Neural cell (in vitro differentiated cells): ENCODE measurements around the gene SIGLEC12. TPM values are rescaled to one million over a fixed set of nuclear protein-coding genes. Genes with fewer than 3 reads are reported as not detected.

Experiments
- H2AFZ ChIP-seq: fragments of 200-600, 300-800 bp; sonication (generic), shearing (Covaris generic); 2 replicates; pipeline ENCODE4 v1.6.0; 2014; ENCODE audit warnings: low read depth, mild to moderate bottlenecking, antibody characterized with exemption, low read length, moderate library complexity
- H3F3A ChIP-seq: fragments of 200-600 bp; shearing (Covaris generic); 2 replicates; pipeline ENCODE4 v1.6.1; 2016; ENCODE audit warnings: mild to moderate bottlenecking, moderate library complexity, mixed read lengths, antibody characterized with exemption, low read length; ENCODE audit not compliant: insufficient read depth, poor library complexity, severe bottlenecking
- H3K27ac ChIP-seq: fragments of 200-600, 300-800 bp; sonication (generic), shearing (Covaris generic); 2 replicates; pipeline ENCODE4 v1.5.1; 2014; ENCODE audit warnings: mild to moderate bottlenecking, low read length, moderate library complexity
- H3K27me3 ChIP-seq: fragments of 300-800, 200-600 bp; sonication (generic), shearing (Covaris generic); 2 replicates; pipeline ENCODE4 v1.6.0; 2014; ENCODE audit warnings: mild to moderate bottlenecking, low read depth, low read length, moderate library complexity; ENCODE audit not compliant: insufficient read depth
- H3K36me3 ChIP-seq: fragments of 300-800, 200-600 bp; sonication (generic), shearing (Covaris generic); 2 replicates; pipeline ENCODE4 v1.5.1; 2014; ENCODE audit warnings: mild to moderate bottlenecking, antibody characterized with exemption, low read length, moderate library complexity; ENCODE audit not compliant: insufficient read depth
- H3K4me2 ChIP-seq: fragments of 300-800, 200-600 bp; sonication (generic), shearing (Covaris generic); 2 replicates; pipeline ENCODE4 v1.6.0; 2014; ENCODE audit warnings: mild to moderate bottlenecking, low read length
- H3K4me3 ChIP-seq: fragments of 300-800, 200-600 bp; sonication (generic), shearing (Covaris generic); 2 replicates; pipeline ENCODE4 v1.5.1; 2014; ENCODE audit warnings: mild to moderate bottlenecking, low read length, moderate library complexity
- H3K79me2 ChIP-seq: fragments of 200-600 bp; shearing (Covaris generic); replicated peaks from 2 replicates; pipeline ENCODE4 v1.6.0; 2014; ENCODE audit warnings: mild to moderate bottlenecking, low read length, moderate library complexity; ENCODE audit not compliant: insufficient read depth
- H3K9ac ChIP-seq: fragments of 300-800, 200-600 bp; sonication (generic), shearing (Covaris generic); 2 replicates; pipeline ENCODE4 v1.6.1; 2016; ENCODE audit warnings: mild to moderate bottlenecking, low read length, mixed read lengths
- H3K9me2 ChIP-seq: fragments of 200-600 bp; shearing (Covaris generic); 2 replicates; pipeline ENCODE4 v1.6.1; 2016; ENCODE audit warnings: mild to moderate bottlenecking, low read length, mixed read lengths; ENCODE audit not compliant: insufficient read depth
- H3K9me3 ChIP-seq: fragments of 200-600, 300-800 bp; sonication (generic), shearing (Covaris generic); 2 replicates; pipeline ENCODE4 v1.6.1; 2016; ENCODE audit warnings: mild to moderate bottlenecking, mixed run types, low read length, moderate library complexity, mixed read lengths
- H4K20me1 ChIP-seq: fragments of 200-600 bp; shearing (Covaris generic); 2 replicates; pipeline ENCODE4 v1.6.1; 2016; ENCODE audit warnings: mild to moderate bottlenecking, mixed run types; ENCODE audit not compliant: insufficient read depth
- CTCF ChIP-seq: fragments of 450-650 bp; IDR thresholded peaks from 2 replicates; pipeline ENCODE4 v1.5.1; 2014; ENCODE audit warnings: antibody characterized with exemption, mild to moderate bottlenecking, moderate library complexity; ENCODE audit not compliant: poor library complexity, severe bottlenecking
- EP300 ChIP-seq: fragments of 450-650 bp; conservative IDR thresholded peaks from 2 replicates; pipeline ENCODE4 v1.6.1; 2014; ENCODE audit warnings: antibody characterized with exemption, mild to moderate bottlenecking, moderate library complexity; ENCODE audit not compliant: poor library complexity, severe bottlenecking
- EZH2 ChIP-seq: fragments of 200-600, 300-800 bp; shearing (Covaris generic), sonication (generic); IDR thresholded peaks from 2 replicates; pipeline ENCODE4 v1.6.1; 2014; ENCODE audit warnings: antibody characterized with exemption, low read length, borderline replicate concordance, mild to moderate bottlenecking; ENCODE audit not compliant: insufficient read depth, poor library complexity, severe bottlenecking
- MXI1 ChIP-seq: fragments of 450-650 bp; conservative IDR thresholded peaks from 2 replicates; pipeline ENCODE4 v1.6.1; 2014; ENCODE audit warnings: antibody characterized with exemption, mild to moderate bottlenecking; ENCODE audit not compliant: poor library complexity, severe bottlenecking
- POLR2AphosphoS5 ChIP-seq: IDR thresholded peaks from 2 replicates; pipeline ENCODE4 v1.6.1; 2012
- RAD21 ChIP-seq: fragments of 450-650 bp; conservative IDR thresholded peaks from 2 replicates; pipeline ENCODE4 v1.6.1; 2014; ENCODE audit warnings: antibody characterized with exemption, mild to moderate bottlenecking, moderate library complexity
- REST ChIP-seq: IDR thresholded peaks from 2 replicates; pipeline ENCODE4 v1.6.1; 2012; ENCODE audit warnings: borderline replicate concordance
- SMC3 ChIP-seq: fragments of 450-650 bp; conservative IDR thresholded peaks from 2 replicates; pipeline ENCODE4 v1.6.1; 2014; ENCODE audit warnings: antibody characterized with exemption, mild to moderate bottlenecking, moderate library complexity; ENCODE audit not compliant: poor library complexity
- TAF1 ChIP-seq: IDR thresholded peaks from 2 replicates; pipeline ENCODE4 v1.6.1; 2012; ENCODE audit warnings: low read depth
- polyA plus RNA-seq: library from polyadenylated mRNA; depleted of rRNA; stranded (reverse); fragments of >200 nt; gene quantifications from 2 replicates; pipeline ENCODE4 v1.2.3, GENCODE V29; 2014

SIGLEC12 gene
- polyA plus RNA-seq, 1 donor from 2014 or later, result not detected

GRCh38 chr19:51497666-51498065, 3.9 kb downstream of the SIGLEC12 start:
- TF ChIP-seq EP300 (no peak), SMC3 (no peak), MXI1 (no peak), TAF1 (no peak)
- H3K4me2 ChIP-seq, result no peak overlapping the region
- no peaks in the 10 kb centered on the region for H3K36me3 ChIP-seq
- H3K4me3 ChIP-seq, result no peak overlapping the region
- no peak overlapping the region for H3K9ac ChIP-seq
- no peaks in the 10 kb centered on the region for H3K9me2 ChIP-seq
- H3K9me3 ChIP-seq, result no peaks in the 10 kb centered on the region
- no peaks in the 10 kb centered on the region for H3F3A ChIP-seq
- H3K27me3 ChIP-seq, result no peaks in the 10 kb centered on the region
- H2AFZ ChIP-seq, result no peak overlapping the region
- H3K79me2 ChIP-seq, result no peaks in the 10 kb centered on the region
- no peak overlapping the region for H3K27ac ChIP-seq
- no peaks in the 10 kb centered on the region for H4K20me1 ChIP-seq

DNA sequence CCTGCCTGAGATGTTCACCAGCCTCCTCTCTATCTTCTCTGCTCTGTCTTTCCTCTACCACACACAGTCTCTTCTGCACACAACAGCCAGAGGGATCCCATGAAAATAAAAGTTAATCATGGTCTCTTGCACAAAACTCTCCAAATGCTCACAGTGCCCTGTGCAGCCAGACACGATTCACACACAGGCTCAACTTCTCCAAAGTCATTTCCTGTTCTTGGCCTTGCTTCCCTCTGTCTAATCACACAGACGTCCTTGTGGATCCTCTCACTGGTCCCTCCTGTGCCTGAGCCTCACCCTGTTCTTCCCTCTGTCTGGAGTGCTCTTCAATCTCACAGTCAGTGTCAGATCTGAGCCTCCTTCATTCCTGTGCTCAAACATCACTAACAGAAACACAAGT, 7.8 kb downstream of the SIGLEC12 start:
- no peaks in the 10 kb centered on the region for H3K9me3 ChIP-seq
- no peaks in the 10 kb centered on the region for H3K79me2 ChIP-seq
- H3K9ac ChIP-seq, result no peak overlapping the region
- no peak overlapping the region for H3K4me3 ChIP-seq
- H4K20me1 ChIP-seq, result no peaks in the 10 kb centered on the region
- H3K4me2 ChIP-seq, result no peak overlapping the region
- no peak overlapping the region for H3K27ac ChIP-seq
- no peaks in the 10 kb centered on the region for H3K9me2 ChIP-seq
- TF ChIP-seq EZH2 (no peak), SMC3 (no peak), TAF1 (no peak)
- no peaks in the 10 kb centered on the region for H3K27me3 ChIP-seq
- no peaks in the 10 kb centered on the region for H3F3A ChIP-seq
- no peak overlapping the region for H2AFZ ChIP-seq
- H3K36me3 ChIP-seq, result no peaks in the 10 kb centered on the region

- no peak for TF ChIP-seq MXI1
- no peak for TF ChIP-seq TAF1
- TF ChIP-seq POLR2AphosphoS5, result no peak
- TF ChIP-seq REST, result no peak
- TF ChIP-seq EZH2, result no peak
- TF ChIP-seq CTCF, result no peak
- TF ChIP-seq EP300, result no peak
- no peak for TF ChIP-seq RAD21
- Histone ChIP-seq H3K9ac (no peak overlapping the region), H3K4me2 (no peak overlapping the region), H3K4me3 (no peak overlapping the region), H3K79me2 (no peaks in the 10 kb centered on the region), H4K20me1 (no peaks in the 10 kb centered on the region), H3K27ac (no peak overlapping the region), H3K27me3 (no peaks in the 10 kb centered on the region), H3K9me2 (no peaks in the 10 kb centered on the region), H3F3A (no peaks in the 10 kb centered on the region), H2AFZ (no peak overlapping the region), H3K36me3 (no peaks in the 10 kb centered on the region), H3K9me3 (no peaks in the 10 kb centered on the region)
These were observed 10.0 kb downstream of the SIGLEC12 start for GRCh38 chr19:51491586-51491985.
